ENCODE data around the gene FANCG.

FANCG gene

GRCh38 chr9:35048511-35048910 is 31.2 kb downstream of the FANCG start:
- H3K4me3 ChIP-seq, result no peak overlapping the region

GRCh38 chr9:35044071-35044470 is 35.7 kb downstream of the FANCG start:
- no peaks in the 10 kb centered on the region for H3K4me1 ChIP-seq
- H3K4me3 ChIP-seq, result no peak overlapping the region
- no peak overlapping the region for H3K27ac ChIP-seq
- no peaks in the 10 kb centered on the region for H3K9me3 ChIP-seq
- H3K27me3 ChIP-seq, result no peaks in the 10 kb centered on the region
- no peak for DNase-seq
- no peak for TF ChIP-seq CTCF (IDR thresholded peaks at IDR 0.05)
- intact Hi-C loops (cut with DNase I; ENCODE audit: low total_unique reads), result no loop called here
- H3K36me3 ChIP-seq, result peaks cover 5 to 59% (median 48%) of the 10 kb centered on the region in 3 donors

More at GRCh38 chr9:35048511-35048910, 31.2 kb downstream of the FANCG start:
- TF ChIP-seq CTCF (IDR thresholded peaks at IDR 0.05), result no peak
- Histone ChIP-seq H3K9me3 (no peaks in the 10 kb centered on the region), H3K27ac (no peak overlapping the region), H3K27me3 (no peaks in the 10 kb centered on the region), H3K36me3 (peaks cover 15 to 81% (median 59%) of the 10 kb centered on the region in 3 donors), H3K4me1 (peaks cover 0 to 3% (median 0%) of the 10 kb centered on the region in 4 donors)
- DNase-seq, result no peak
- intact Hi-C loops (cut with DNase I; ENCODE audit: low total_unique reads), result no loop called here

- Histone ChIP-seq H3K27ac (no peak overlapping the region), H3K27me3 (no peaks in the 10 kb centered on the region), H3K4me3 (no peak overlapping the region), H3K36me3 (peaks cover 5 to 56% (median 42%) of the 10 kb centered on the region in 3 donors), H3K9me3 (no peaks in the 10 kb centered on the region), H3K4me1 (no peaks in the 10 kb centered on the region)
- intact Hi-C loops (cut with DNase I; ENCODE audit: low total_unique reads), result loop anchor here (1.0 kb wide), 1 partner anchor 11 kb away; no protein-coding TSS in a partner anchor
- DNase-seq, result no peak
- no peak for TF ChIP-seq CTCF (IDR thresholded peaks at IDR 0.05)
Observed at GRCh38 chr9:35042891-35043545, 36.7 kb downstream of the FANCG start.

GRCh38 chr9:35042081-35042604 is 37.6 kb downstream of the FANCG start:
- TF ChIP-seq CTCF (IDR thresholded peaks at IDR 0.05), result no peak

GRCh38 chr9:35035851-35036701 is 43.7 kb downstream of the FANCG start:
- no peak for TF ChIP-seq CTCF (IDR thresholded peaks at IDR 0.05)
- Histone ChIP-seq H3K27ac (peak overlapping the region; percentile 33 to 35), H3K9me3 (no peaks in the 10 kb centered on the region), H3K4me1 (peaks cover 0 to 12% (median 0%) of the 10 kb centered on the region in 4 donors), H3K27me3 (no peaks in the 10 kb centered on the region), H3K36me3 (peaks cover 6 to 42% (median 18%) of the 10 kb centered on the region in 3 donors), H3K4me3 (peak overlapping the region; percentile 30 to 48)
- DNase-seq, result peak in 1 of 2 donors; percentile 71
- intact Hi-C loops (cut with DNase I; ENCODE audit: low total_unique reads), result no loop called here

More at GRCh38 chr9:35042081-35042604, 37.6 kb downstream of the FANCG start:
- no peak for DNase-seq
- Histone ChIP-seq H3K27me3 (no peaks in the 10 kb centered on the region), H3K4me1 (no peaks in the 10 kb centered on the region), H3K4me3 (no peak overlapping the region), H3K36me3 (peaks cover 5 to 48% (median 41%) of the 10 kb centered on the region in 3 donors), H3K9me3 (no peaks in the 10 kb centered on the region), H3K27ac (no peak overlapping the region)
- intact Hi-C loops (cut with DNase I; ENCODE audit: low total_unique reads), result no loop called here

Data from tibial artery (tissue), 4 donors.